ENCODE results near the gene MAT2A. TPM values are rescaled to one million over a fixed set of nuclear protein-coding genes. Genes with fewer than 3 reads are reported as not detected.

MAT2A gene
- total RNA-seq, 1 experiment from 2014 or later = 309 TPM

- Histone ChIP-seq H3K4me2 (ENCODE audit: low read length) (peak overlapping the region; percentile 44), H2AFZ (ENCODE audit: low read length) (no peak overlapping the region), H3F3A (ENCODE audit: low read length, unreplicated experiment) (peaks cover 8% of the 10 kb centered on the region), H4K20me1 (ENCODE audit: low read length) (no peaks in the 10 kb centered on the region), H3K9me3 (ENCODE audit: low read length) (no peaks in the 10 kb centered on the region), H3K36me3 (ENCODE audit: low read depth, low read length) (no peaks in the 10 kb centered on the region), H3K4me1 (ENCODE audit: insufficient read depth, low read length) (peaks cover 45% of the 10 kb centered on the region), H3K9me2 (replicated peaks; ENCODE audit: low read length) (no peaks in the 10 kb centered on the region), H3K9ac (ENCODE audit: low read length) (peak overlapping the region; percentile 50), H3K79me2 (ENCODE audit: low read length) (peaks cover 7% of the 10 kb centered on the region), H3K27ac (ENCODE audit: low read length) (peak overlapping the region; percentile 84), H3K4me3 (ENCODE audit: low read length) (no peak overlapping the region), H3K27me3 (ENCODE audit: low read length) (no peaks in the 10 kb centered on the region)
- no peak for ATAC-seq
- TF ChIP-seq EZH2 (IDR thresholded peaks at IDR 0.05; ENCODE audit: low read length, unreplicated experiment) = no peak
- no peak for TF ChIP-seq EZH2phosphoT487 (IDR thresholded peaks at IDR 0.05; ENCODE audit: borderline replicate concordance, low read length)
- no peak for TF ChIP-seq CTCF (conservative IDR thresholded peaks at IDR 0.05; ENCODE audit: low read depth, low read length)
- ChIA-PET POLR2A (ENCODE audit: unreplicated experiment) (interaction anchor here (1.0 to 1.8 kb wide), 2 partner anchors 34 to 40 kb away, joined by 3 to 27 read pairs; partner anchors contain the start of gene MAT2A), CTCF (no interaction called here)
- intact Hi-C loops (cut with micrococcal nuclease) = loop anchor here (1.0 kb wide), 1 partner anchor 32 kb away; no protein-coding TSS in a partner anchor
- no peak for DNase-seq
- BruUV-seq (replicated peaks) = no TSS peak
Measured at GRCh38 chr2:85505551-85506238, 33.3 kb upstream of the MAT2A start.

- Histone ChIP-seq H3K9me3 (ENCODE audit: low read length) (no peaks in the 10 kb centered on the region), H3K9ac (ENCODE audit: low read length) (no peak overlapping the region), H3K36me3 (ENCODE audit: low read depth, low read length) (no peaks in the 10 kb centered on the region), H3K4me2 (ENCODE audit: low read length) (no peak overlapping the region), H2AFZ (ENCODE audit: low read length) (no peak overlapping the region), H4K20me1 (ENCODE audit: low read length) (no peaks in the 10 kb centered on the region), H3K79me2 (ENCODE audit: low read length) (peaks cover 7% of the 10 kb centered on the region), H3K4me1 (ENCODE audit: insufficient read depth, low read length) (peaks cover 56% of the 10 kb centered on the region), H3K27ac (ENCODE audit: low read length) (0 out of 2 replicates have a peak overlapping the region, but pooled peaks have one; percentile 8), H3K4me3 (ENCODE audit: low read length) (no peak overlapping the region), H3K9me2 (replicated peaks; ENCODE audit: low read length) (no peaks in the 10 kb centered on the region), H3F3A (ENCODE audit: low read length, unreplicated experiment) (peaks cover 8% of the 10 kb centered on the region), H3K27me3 (ENCODE audit: low read length) (no peaks in the 10 kb centered on the region)
- CTCF ChIA-PET = no interaction called here
- TF ChIP-seq EZH2 (IDR thresholded peaks at IDR 0.05; ENCODE audit: low read length, unreplicated experiment) (no peak), CTCF (conservative IDR thresholded peaks at IDR 0.05; ENCODE audit: low read depth, low read length) (no peak), EZH2phosphoT487 (IDR thresholded peaks at IDR 0.05; ENCODE audit: borderline replicate concordance, low read length) (no peak)
- DNase-seq (no peak), ATAC-seq (no peak)
- BruUV-seq (replicated peaks) = no TSS peak
- POLR2A ChIA-PET (ENCODE audit: unreplicated experiment) = interaction anchor here (0.6 to 0.7 kb wide), 2 partner anchors 32 to 45 kb away, joined by 3 to 5 read pairs; partner anchors contain the start of gene MAT2A
- intact Hi-C loops (cut with micrococcal nuclease) = no loop called here
Measured at GRCh38 chr2:85506768-85507181, 32.2 kb upstream of the MAT2A start.

Measured in PC-3 (cell line).